HG03060 (cell line): ENCODE results near the gene CRTC1.
"Not testable (repeated sequence)": the region's sequence is repeated elsewhere in the genome, so short reads cannot be mapped to it uniquely, and the experiment has no call there.

Experiments
- ATAC-seq: cut with Tn5 transposase; IDR thresholded peaks from one replicate; pipeline ENCODE4 v1.9.1; 2021; ENCODE audit warnings: low read depth, moderate number of reproducible peaks; ENCODE audit not compliant: unreplicated experiment

Gene CRTC1

DNA sequence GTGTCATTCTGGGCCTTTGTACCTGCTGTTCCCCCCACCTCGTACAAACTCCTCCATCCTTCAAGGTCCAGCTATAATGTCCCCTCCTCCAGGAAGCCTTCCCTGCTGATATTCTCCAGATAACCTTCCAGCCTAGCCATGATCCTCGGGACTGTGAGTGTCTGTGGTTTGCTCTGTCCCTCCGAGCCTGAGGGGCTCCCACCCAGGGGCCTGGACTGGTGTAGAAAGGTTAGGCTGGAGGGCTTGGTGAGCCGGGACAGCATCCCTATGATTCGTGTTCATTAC is 110.5 kb downstream of the CRTC1 start:
- no peak for ATAC-seq

GRCh38 chr19:18794692-18795091 is 111.2 kb downstream of the CRTC1 start:
- ATAC-seq: no peak

DNA sequence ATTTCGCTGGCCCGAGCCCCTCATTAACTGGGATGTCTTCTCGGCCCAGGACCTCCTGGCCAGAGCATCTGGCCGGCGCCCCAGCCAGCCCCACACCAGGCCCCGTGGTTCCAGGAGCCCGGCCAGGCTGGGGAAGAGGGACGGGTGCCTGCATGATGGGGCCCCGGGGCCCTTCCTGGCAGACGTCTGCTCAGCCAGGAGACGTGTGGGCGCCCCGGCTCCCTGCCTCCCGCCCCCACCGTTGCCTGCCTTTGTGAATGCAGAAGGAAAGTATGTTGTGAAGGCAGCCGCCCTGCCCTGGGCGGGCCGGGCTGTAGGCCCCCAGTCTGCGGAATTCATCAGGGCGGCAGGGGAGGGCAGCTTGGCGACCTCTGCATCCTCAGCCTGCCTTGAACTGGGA is 112.1 kb downstream of the CRTC1 start:
- no peak for ATAC-seq

DNA sequence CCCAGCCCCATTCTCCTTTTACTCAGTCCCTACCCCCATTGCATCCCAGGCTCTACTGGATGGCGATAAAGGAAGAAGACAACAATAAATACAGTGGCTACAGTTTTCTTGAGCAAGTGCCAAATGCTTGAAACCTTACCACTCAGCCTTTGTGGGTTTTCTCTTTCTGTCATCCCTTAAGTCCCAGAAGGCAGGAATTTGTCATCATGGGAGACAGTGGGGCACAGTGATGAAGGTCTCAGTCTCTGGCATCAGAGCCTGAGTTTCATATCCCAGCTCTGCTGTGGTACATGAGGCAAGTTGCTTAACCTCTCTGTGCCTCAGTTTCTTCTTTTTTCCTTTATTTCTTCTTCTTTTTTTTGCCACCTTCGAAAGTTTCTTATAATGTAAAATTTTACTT is 112.8 kb downstream of the CRTC1 start:
- no peak for ATAC-seq

DNA sequence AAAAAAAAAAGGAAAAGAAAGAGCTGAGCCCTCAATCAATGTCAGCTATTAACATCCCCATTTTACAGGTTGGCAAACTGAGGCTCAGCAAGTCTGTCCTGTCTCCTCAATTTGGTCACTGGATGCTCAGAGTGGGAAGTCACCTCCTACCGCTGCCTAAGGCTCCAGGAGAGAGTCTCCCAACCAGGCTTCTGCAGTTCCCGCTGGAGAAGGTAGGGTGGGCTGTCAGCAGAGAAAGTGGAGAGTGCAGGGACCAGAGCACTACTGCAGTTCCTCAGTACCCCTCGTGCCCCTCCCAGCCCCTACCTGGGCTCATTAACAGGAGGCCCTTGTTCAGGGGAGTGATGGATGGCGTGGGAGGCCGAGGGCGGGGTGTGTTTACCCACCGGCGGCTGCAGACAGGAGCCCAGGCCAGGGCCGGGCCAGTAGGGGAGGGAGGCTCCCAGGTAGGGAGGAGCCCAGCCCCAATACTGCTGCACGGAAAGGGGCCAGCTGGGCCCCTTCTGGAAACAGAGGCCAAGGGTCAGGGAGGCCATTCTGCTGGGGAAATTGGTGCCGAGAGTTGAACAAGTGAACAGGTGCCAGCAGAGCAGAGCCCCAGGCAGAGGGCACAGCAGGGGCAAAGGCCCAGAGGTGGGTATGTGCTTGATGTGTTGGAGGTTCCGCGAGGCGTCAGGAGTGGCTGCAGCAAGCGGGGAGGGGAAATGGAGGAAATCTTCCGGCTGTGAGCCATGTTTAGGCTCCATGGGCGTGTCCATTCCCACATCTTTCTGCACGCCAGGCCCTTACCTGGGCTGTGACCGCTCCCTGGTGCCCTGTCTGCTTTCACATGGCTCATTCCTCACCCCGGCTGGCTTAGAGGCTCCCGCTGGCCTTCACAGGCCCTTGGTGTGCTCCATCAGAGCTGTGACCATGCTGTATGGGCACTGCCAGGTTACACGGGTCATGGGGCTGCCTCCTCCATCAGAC is 115.2 kb downstream of the CRTC1 start:
- ATAC-seq: no peak

GRCh38 chr19:18799389-18799970 is 116.0 kb downstream of the CRTC1 start:
- ATAC-seq: no peak

- ATAC-seq: no peak
Measured at GRCh38 chr19:18800079-18800478, 116.6 kb downstream of the CRTC1 start.

- ATAC-seq: no peak
Measured at GRCh38 chr19:18800636-18801035, 117.2 kb downstream of the CRTC1 start.

DNA sequence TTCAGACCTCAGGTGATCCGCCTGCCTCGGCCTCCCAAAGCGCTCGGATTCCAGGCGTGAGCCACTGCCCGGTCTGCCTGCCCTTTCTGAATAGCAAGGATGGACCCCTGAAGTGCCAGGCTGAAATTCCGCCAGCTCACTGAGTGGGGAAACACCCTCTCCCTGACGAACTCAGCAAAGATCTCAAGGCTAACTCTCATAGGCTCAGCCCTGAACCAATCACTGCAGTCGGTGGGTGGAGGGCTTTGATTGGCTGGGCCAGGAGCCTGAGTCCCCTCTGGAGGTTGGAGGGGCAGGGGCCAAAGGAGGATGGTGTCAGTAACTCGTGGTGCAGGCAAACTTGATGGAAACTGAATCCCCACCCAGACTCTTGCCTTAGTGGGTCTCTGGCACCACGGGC is 118.9 kb downstream of the CRTC1 start:
- no peak for ATAC-seq

GRCh38 chr19:18803550-18804138 is 120.2 kb downstream of the CRTC1 start:
- ATAC-seq: no peak

DNA sequence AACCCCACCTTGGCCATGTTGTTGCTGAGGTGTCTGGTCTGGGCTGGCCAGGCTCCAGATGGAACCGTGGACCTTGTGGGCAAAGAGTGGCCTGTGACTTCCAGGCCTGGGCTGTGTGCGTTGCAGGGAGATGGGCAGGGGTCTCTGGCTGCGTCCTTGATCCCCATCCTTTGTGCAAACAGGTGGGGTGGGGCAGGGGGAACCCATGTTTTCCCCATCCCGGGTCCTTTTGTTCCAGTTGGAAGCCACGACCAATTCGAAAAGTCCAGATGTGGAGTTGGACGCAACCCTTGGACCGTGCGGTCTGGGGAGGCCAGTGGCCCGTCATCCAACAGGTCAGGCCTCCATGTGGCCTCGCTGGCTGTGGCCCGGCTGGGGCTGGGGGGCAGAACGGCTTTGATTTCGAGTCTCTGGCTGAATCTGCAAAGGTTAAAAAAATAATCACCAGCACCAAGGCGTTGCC is 120.7 kb downstream of the CRTC1 start:
- no peak for ATAC-seq

DNA sequence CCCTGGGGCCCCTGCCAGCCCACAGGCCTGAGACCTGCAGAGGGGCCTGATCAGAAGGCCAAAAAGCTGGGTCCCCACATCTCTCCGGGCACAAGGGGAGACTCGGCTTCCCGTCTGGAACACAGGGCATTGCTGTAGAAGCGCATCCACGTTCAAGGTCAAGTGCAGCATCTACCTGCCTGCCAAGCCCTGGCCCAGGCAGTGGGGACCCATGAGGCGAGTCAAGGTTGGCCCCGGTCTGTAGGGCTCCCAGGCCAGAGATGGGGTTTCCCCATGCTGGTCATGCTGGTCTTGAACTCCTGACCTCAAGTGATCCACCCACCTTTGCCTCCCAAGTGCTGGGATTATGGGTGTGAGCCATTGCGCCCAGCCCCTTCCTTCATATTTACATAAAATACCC is 121.2 kb downstream of the CRTC1 start:
- no peak for ATAC-seq

DNA sequence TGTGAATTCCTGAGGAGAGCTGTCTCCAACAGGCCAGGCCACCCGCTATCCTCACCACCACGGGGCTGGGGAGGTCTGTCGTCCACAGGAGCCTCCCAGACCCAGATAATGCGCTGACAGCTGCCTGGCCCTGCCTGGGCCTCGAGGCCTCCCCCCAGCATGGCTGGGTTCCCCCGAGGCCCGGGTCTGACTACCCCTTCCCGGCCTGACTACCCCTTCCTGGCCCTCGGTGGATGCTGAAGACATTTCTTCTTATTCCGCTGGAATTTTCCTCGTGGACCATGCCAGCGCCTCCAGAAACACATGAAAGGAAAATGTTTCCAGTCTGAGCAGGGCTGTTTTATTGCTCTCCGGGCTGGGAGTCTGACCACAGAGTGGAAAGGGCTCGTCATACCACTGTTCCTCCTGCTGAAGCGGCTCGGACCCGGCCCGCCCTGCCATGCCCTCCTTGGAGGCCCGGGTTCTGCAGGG is 124.4 kb downstream of the CRTC1 start:
- no peak for ATAC-seq

DNA sequence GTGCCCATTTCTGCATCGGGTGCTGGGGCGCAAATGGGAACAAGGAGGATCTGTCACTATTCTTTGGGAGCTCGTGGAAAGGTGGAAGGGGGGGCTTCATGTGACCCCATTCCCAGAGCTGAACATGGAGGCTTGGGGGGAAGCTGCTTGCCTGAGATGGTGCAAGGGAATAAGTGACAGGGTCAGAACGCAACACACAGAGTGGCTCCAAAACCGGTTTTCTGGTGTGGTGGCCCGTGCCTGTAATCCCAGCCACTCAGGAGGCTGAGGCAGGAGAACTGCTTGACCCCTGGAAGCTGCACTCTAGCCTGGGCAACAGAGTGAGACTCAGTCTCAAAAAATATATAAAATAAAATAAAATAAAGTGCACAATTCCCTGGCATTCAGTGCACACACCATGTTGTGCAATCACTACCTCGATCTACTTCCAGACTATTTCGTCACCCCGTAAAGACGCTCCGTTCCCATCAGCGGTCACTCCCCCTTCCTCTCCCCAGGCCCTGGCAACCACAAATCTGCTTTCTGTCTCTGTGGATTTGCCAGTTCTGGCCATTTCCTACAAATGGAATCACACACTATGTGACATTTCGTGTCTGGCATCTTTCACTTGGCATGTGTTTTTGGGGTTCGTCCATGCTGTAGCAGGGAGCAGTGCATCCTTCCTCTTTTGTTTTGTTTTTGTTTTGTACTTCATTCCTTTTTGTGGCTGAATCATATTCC is 125.8 kb downstream of the CRTC1 start:
- ATAC-seq: no peak

DNA sequence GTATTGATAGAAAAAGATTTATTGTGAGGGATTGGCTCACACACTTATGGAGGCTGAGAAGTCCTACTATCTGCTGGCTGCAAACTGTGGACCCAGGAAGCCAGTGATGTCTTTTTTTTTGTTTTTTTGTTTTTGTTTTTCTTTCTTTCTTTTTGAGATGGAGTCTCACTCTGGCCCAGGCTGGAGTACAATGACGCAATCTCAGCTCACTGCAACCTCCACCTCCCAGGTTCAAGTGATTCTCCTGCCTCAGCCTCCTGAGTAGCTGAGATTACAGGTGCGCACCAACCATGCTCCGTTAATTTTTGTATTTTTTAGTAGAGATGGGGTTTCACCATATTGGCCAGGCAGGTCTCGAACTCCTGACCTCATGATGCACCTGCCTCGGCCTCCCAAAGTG is 128.2 kb downstream of the CRTC1 start:
- ATAC-seq: not testable (repeated sequence)

- no peak for ATAC-seq
Measured at GRCh38 chr19:18814063-18814462, 130.6 kb downstream of the CRTC1 start.

DNA sequence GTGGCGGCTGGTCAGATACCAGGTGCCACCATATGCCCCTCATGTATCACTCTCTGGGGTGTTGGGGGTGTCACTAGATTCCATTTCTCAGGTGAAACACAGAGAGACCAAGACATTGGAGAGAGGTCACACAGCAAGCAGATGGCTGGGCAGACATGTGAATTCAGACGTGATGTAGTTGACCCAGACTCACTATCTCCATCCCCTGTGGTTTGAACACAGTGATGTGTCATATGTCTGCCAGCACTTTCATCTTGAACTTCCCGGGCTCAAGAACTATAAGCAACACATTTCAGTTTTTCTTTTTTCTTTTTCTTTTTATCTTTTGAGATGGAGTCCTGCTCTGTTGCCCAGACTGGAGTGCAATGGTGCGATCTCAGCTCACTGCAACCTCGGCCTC is 132.2 kb downstream of the CRTC1 start:
- ATAC-seq: no peak

DNA sequence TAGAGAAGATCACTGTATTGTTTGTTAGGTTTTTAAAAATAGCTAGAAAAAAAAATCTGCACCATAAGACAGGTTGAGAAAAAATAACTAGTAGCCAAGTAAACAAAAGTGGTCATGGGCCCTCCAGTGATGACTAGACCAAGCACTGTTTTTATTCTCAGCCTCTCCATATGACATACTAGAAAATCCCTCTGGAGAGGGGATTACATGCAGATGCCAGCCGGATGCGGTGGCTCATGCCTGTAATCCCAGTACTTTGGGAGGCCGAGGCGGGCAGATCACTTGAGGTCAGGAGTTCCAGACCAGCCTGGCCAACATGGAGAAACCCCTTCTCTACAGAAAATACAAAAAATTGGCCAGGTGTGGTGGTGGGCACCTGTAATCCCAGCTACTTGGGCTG is 133.2 kb downstream of the CRTC1 start:
- ATAC-seq: not testable (repeated sequence)

- no peak for ATAC-seq
Measured at GRCh38 chr19:18817574-18817973, 134.1 kb downstream of the CRTC1 start.

GRCh38 chr19:18828786-18829185 is 145.3 kb downstream of the CRTC1 start:
- ATAC-seq: no peak

DNA sequence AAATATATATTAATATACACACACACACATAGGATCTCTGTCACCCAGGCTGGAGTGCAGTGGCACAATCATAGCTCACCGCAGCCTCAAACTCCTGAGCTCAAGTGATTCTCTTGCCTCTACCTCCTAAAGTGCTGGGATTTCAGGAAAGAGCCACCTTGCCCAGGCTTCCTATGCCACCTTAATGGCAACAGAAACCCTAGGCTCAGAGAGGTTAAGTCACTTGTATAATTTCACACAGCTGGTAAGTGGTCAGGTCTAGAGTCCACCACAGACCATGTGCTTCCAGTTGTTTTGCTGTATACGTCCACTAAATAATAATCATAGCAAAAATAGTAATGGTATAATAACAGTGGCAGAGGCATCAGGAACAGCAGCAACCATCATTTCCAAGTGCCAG is 147.0 kb downstream of the CRTC1 start:
- no peak for ATAC-seq
